HG03354 (cell line): ENCODE measurements around the gene TAS2R42.

Experiments
- ATAC-seq: cut with Tn5 transposase; IDR thresholded peaks from one replicate; pipeline ENCODE4 v1.9.1; 2021; ENCODE audit warnings: mild to moderate bottlenecking; ENCODE audit not compliant: unreplicated experiment, poor library complexity, severe bottlenecking

The TAS2R42 gene, protein sequence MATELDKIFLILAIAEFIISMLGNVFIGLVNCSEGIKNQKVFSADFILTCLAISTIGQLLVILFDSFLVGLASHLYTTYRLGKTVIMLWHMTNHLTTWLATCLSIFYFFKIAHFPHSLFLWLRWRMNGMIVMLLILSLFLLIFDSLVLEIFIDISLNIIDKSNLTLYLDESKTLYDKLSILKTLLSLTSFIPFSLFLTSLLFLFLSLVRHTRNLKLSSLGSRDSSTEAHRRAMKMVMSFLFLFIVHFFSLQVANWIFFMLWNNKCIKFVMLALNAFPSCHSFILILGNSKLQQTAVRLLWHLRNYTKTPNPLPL

GRCh38 chr12:11186837-11187236 lies at the start of gene TAS2R42:
Gene TAS2R42, minus strand, starts transcription at chr12:11186937. Its CDS starts 0 bp downstream, at chr12:11186937.
- no peak for ATAC-seq

DNA sequence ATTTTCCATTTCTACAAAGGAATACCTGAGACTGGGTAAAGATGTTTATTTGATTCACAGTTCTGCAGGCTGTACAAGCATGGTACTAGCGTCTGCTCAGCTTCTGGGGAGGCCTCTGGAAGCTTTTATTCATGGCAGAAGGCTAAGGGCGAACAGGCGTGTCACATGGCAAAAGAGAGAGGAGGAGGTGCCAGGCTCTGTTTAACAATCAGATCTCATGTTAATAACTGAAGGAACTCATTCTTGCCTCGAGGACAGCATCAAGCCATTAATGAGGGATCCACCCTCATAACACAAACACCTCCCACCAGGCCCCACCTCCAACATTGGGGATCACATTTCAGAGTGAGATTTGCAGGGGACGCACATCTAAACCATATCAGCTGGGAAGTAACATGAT lies 46.8 kb upstream of the TAS2R42 start:
- ATAC-seq = no peak

GRCh38 chr12:11228296-11228879 lies 41.7 kb upstream of the TAS2R42 start:
- ATAC-seq = peak; percentile 78

GRCh38 chr12:11227373-11227772 lies 40.6 kb upstream of the TAS2R42 start:
- ATAC-seq = no peak

DNA sequence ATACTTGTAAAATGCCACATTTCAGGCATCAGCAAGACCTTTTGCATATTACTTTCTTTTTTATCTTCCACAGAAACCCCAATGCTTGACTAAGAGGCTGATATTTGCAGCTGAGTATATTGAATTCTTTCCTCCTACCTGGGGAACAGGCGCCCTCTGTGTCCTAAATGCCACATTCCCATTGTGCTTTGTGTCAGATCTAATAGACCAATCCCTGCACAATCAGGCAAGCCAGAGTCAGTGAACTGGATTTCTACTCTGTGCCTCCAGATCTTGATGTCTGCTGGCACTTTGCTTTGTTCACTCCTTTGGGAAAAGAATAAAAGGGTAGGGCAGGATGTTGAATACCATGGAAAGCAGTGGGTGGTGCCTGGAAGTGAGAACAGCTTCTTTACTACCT lies 22.4 kb upstream of the TAS2R42 start:
- ATAC-seq = no peak

GRCh38 chr12:11204173-11204572 lies 17.4 kb upstream of the TAS2R42 start:
- ATAC-seq = no peak

- ATAC-seq = no peak
These were observed 16.1 kb upstream of the TAS2R42 start for GRCh38 chr12:11202811-11203210.

- ATAC-seq = no peak
These were observed 3.7 kb downstream of the TAS2R42 start for GRCh38 chr12:11183011-11183410.

DNA sequence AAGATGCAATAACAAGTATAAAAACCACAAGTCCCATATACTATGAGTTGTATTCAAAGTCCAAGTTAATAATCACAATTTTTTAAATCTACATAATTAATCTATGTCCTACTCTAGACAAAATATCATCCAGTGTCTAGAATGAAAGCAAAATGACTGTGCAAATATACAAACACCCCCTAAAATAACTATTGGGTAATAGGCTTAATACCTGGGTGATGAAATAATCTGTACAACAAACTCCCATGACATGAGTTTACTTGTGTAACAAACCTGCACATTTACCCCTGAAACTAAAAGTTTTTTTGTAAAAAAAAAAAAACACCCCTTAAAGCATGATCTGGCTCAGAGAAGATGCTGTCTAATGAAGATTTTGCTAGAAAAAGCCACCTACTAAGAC lies 4.2 kb downstream of the TAS2R42 start:
- no peak for ATAC-seq

DNA sequence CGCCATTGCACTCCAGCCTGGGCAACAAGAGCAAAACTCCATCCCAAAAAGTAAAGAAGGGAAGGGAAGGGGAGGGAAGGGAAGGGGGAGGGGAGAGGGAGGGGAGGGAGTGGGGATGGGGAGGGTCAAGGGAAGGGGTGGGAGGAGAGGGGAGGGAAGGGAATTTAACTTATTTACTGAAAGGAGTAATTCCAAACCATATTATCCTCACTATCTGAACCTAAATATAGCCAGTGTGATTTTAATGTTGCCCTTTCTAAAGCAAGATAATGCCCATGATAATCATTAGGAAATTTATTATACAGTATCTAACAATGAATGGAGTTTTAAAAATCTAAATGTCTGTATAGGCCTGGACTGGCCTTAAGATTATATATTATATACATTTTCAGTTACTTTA lies 8.5 kb downstream of the TAS2R42 start:
- no peak for ATAC-seq

DNA sequence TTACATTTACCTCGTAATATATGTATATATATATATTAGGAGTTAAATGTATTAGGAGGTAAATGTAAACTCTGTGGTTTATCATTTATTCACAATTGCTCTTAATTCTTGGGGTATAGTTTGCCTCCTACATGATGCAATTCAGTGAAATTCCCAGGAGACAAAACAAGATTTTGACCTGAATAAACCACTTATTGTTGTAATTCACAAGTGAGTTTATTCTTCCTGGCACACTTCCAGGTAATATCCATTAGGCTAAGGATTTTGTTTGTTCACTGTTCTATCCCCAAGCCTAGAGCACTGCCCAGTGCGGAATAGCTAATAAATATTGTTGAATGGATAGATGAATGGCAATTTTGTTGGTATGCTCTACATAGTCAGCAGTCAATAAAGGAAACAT lies 12.7 kb downstream of the TAS2R42 start:
- no peak for ATAC-seq

GRCh38 chr12:11171969-11172675 lies 14.6 kb downstream of the TAS2R42 start:
- ATAC-seq = no peak

DNA sequence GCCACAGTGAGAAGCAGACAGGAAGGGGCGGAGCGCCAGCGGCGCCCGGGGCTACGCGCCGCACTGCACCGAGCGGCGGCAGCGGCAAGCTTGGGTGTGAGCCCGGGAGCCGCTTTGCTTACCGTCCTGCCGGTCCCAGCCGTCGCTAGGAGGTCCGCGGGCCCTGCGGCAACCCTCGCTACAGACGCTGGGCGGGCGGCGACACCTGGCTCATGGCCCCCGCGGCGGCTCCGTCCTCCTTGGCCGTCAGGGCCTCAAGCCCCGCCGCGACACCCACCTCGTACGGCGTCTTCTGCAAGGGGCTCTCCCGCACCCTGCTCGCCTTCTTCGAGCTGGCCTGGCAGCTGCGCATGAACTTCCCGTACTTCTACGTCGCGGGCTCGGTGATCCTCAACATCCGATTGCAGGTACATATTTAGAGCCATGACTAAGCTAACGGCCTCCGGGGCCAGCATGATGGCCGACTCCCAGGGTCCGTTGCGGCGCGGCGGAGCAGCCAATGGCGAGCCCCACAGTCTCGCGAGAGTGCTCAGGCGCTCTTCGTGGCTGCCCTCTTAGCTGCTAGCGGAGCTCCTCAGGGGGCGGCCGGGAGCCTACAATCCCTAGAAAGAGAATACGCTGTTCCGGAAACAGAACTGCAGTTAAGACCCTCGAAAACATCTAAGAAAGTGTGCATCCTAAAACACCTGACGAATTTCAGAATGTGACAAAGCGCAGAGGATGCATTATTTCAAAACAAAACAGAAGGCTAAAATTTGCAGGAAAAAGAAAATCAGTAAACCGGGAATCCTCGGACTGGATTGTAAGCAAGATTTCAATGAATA lies 15.4 kb downstream of the TAS2R42 start, which contains the start of gene SMIM10L1:
Gene SMIM10L1, plus strand, starts transcription at position 50 of the 824 bp plus-strand sequence. Its CDS starts 163 bp downstream, at position 213.
- ATAC-seq = peak; percentile 96

- no peak for ATAC-seq
These were observed 16.0 kb downstream of the TAS2R42 start for GRCh38 chr12:11170810-11171144.

GRCh38 chr12:11166300-11166699 lies 20.4 kb downstream of the TAS2R42 start:
- ATAC-seq = no peak

DNA sequence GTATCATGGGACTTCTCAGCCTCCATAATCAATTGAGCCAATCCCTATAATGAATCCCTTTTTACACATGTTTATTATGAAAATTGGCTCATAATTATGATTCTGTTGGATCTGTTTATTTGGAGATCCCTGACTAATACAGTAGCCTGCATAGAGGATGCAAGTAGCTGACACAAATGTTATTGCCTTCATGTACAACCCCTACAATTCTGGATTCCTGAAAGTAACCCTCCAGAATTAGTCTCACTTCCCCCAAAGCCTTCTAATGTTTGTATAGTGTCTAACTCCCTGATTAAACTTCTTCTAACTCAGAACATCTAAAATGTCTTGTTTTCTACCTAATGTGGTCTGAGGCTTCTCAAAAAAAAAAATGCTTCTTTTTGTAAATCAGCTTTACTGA lies 22.4 kb downstream of the TAS2R42 start:
- no peak for ATAC-seq

- ATAC-seq = no peak
These were observed 24.2 kb downstream of the TAS2R42 start for GRCh38 chr12:11162502-11162901.

DNA sequence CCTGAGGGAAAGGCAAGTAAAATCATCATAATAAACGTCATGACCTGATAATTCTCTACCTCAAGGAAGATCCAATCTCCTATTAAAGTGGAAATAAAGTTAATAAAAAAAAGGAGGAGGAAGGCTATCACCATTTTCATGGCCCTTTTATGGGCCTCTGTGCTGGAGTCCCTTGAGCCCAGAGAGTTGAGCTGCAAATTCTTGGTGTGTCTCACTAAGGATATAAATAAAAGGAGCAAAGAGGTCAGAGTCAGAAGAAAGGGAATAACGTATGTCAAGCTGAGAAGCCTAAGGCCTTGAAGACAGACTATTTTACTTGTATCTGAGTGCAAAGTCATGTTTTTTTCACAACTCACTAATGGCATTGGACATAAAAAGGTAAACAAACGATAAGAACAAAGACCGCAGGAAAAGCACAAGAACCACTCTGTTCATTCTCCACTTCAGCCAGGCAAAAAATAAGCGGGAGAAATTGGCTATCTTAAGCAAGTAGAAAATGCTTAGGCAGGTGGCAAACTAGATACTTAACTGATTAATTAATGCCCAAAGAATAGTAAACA lies 27.8 kb downstream of the TAS2R42 start:
- no peak for ATAC-seq

- ATAC-seq = no peak
These were observed 32.3 kb downstream of the TAS2R42 start for GRCh38 chr12:11154400-11154925.

- no peak for ATAC-seq
These were observed 34.0 kb downstream of the TAS2R42 start for GRCh38 chr12:11152725-11153124.
